HepG2 (cell line): ENCODE data around the gene AGRN. TPM values are rescaled to one million over a fixed set of nuclear protein-coding genes. Genes with fewer than 3 reads are reported as not detected.

Source experiments
- ARID4A ChIP-seq: sonication (generic); formaldehyde crosslinking; IDR thresholded peaks from 2 replicates; pipeline ENCODE4 v1.5.0; 2020; ENCODE audit warnings: mild to moderate bottlenecking, missing genetic modification reagents, borderline replicate concordance
- CENPT ChIP-seq: sonication (generic); formaldehyde crosslinking; IDR thresholded peaks from 2 replicates; pipeline ENCODE4 v1.8.0; 2022; ENCODE audit warnings: low read depth, mild to moderate bottlenecking, moderate library complexity, missing genetic modification reagents
- CERS6 ChIP-seq: sonication (generic); formaldehyde crosslinking; IDR thresholded peaks from 2 replicates; pipeline ENCODE4 v1.5.0; 2020; ENCODE audit warnings: missing genetic modification reagents
- DNMT3B ChIP-seq: conservative IDR thresholded peaks from 2 replicates; pipeline ENCODE4 v1.6.1; 2016; ENCODE audit warnings: missing biosample characterization, control low read depth
- EP300 ChIP-seq, 3 experiments: sonication (generic) in 1 of 3; formaldehyde crosslinking in 1 of 3; IDR thresholded peaks; 2 replicates each; pipeline versions ENCODE4 v1.5.1 to v1.6.1; 2011 to 2020; ENCODE audit warnings: low read depth in 2 of 3, low read length in 2 of 3, borderline replicate concordance in 1 of 3, improper control_type of control experiment in 1 of 3, mild to moderate bottlenecking in 1 of 3, missing genetic modification reagents in 1 of 3, moderate library complexity in 1 of 3
- GABPA ChIP-seq, 2 experiments: IDR thresholded peaks; 2 replicates each; pipeline ENCODE4 v1.6.1; 2011 to 2016; ENCODE audit warnings: low read depth in 2 of 2, low read length in 1 of 2, missing biosample characterization in 1 of 2, missing genetic modification characterization in 1 of 2
- GATA4 ChIP-seq: sonication (generic); IDR thresholded peaks from 2 replicates; pipeline ENCODE4 v1.6.1; 2016; ENCODE audit warnings: antibody characterized with exemption, low read depth, borderline replicate concordance
- MED13 ChIP-seq: sonication (generic); formaldehyde crosslinking; IDR thresholded peaks from 2 replicates; pipeline ENCODE4 v1.5.0; 2020; ENCODE audit warnings: missing genetic modification reagents
- PRMT3 ChIP-seq: sonication (generic); formaldehyde crosslinking; IDR thresholded peaks from 2 replicates; pipeline ENCODE4 v1.8.1; 2022; ENCODE audit warnings: low read depth, mild to moderate bottlenecking, moderate library complexity, missing genetic modification reagents, borderline replicate concordance
- RBM22 ChIP-seq: fragments of 200-400 bp; formaldehyde crosslinking; optimal IDR thresholded peaks from 2 replicates; pipeline ENCODE3; 2017; ENCODE audit warnings: mild to moderate bottlenecking, low read length, moderate library complexity
- RFX5 ChIP-seq: IDR thresholded peaks from 2 replicates; pipeline ENCODE4 v1.6.1; 2011; ENCODE audit warnings: low read depth, low read length, improper control_type of control experiment
- RFXANK ChIP-seq: IDR thresholded peaks from 2 replicates; pipeline ENCODE4 v1.6.1; 2016
- TAF15 ChIP-seq: fragments of 200-400 bp; formaldehyde crosslinking; IDR thresholded peaks from one replicate; pipeline ENCODE4 v1.6.1; 2018; ENCODE audit warnings: mild to moderate bottlenecking, low read depth, low read length; ENCODE audit not compliant: poor library complexity, severe bottlenecking
- TSC22D2 ChIP-seq: sonication (generic); formaldehyde crosslinking; IDR thresholded peaks from 2 replicates; pipeline ENCODE4 v1.5.1; 2020; ENCODE audit warnings: missing genetic modification reagents, mild to moderate bottlenecking, borderline replicate concordance
- ZFY ChIP-seq: sonication (generic); formaldehyde crosslinking; IDR thresholded peaks from 2 replicates; pipeline ENCODE4 v1.4.0; 2020; ENCODE audit warnings: missing genetic modification reagents
- ZNF329 ChIP-seq: sonication (generic); formaldehyde crosslinking; IDR thresholded peaks from 2 replicates; pipeline ENCODE4 v1.9.0; 2021; ENCODE audit warnings: low read depth, mild to moderate bottlenecking, missing genetic modification reagents
- ZNF367 ChIP-seq: sonication (generic); formaldehyde crosslinking; IDR thresholded peaks from 2 replicates; pipeline ENCODE4 v1.4.0; 2020; ENCODE audit warnings: missing genetic modification reagents, borderline replicate concordance
- ZNF615 ChIP-seq: sonication (generic); formaldehyde crosslinking; IDR thresholded peaks from 2 replicates; pipeline ENCODE4 v1.5.0; 2020; ENCODE audit warnings: mild to moderate bottlenecking, missing genetic modification reagents, borderline replicate concordance
- polyA plus RNA-seq, 8 experiments: library from polyadenylated mRNA; depleted of rRNA in 3 of 8; stranded (reverse) in 7 of 8; unstranded in 1 of 8; fragments of >200 nt; fragmentation: Illumina TruSeq in 4 of 8; extraction: Trizol in 4 of 8; gene quantifications; 2 replicates each; pipeline versions ENCODE4 v1.2.1 to v1.2.3, GENCODE V29; 2011 to 2016; ENCODE audit warnings: low read depth in 4 of 8, missing spikeins in 1 of 8, mixed read lengths in 1 of 8; ENCODE audit not compliant: insufficient read depth in 1 of 8
- total RNA-seq, 5 experiments: library from RNA; depleted of rRNA; stranded (reverse); fragments of >200 nt; fragmentation: Illumina TruSeq; extraction: Trizol; gene quantifications; 2 replicates each; pipeline ENCODE4 v1.2.3, GENCODE V29; 2016; ENCODE audit warnings: low read depth in 1 of 5
- TF ChIP-seq, protein P1 (sequence below): sonication (generic); formaldehyde crosslinking; IDR thresholded peaks from 2 replicates; pipeline ENCODE4 v1.5.0; 2020; ENCODE audit warnings: missing genetic modification reagents
- TF ChIP-seq, protein P2 (sequence below): sonication (generic); formaldehyde crosslinking; IDR thresholded peaks from 2 replicates; pipeline ENCODE4 v1.4.0; 2020; ENCODE audit warnings: missing genetic modification reagents

Gene AGRN
- total and polyA plus RNA-seq, 2 of the 13 experiments (the other 11 are each of a cell fraction or from before 2014, with no cell fraction given), result 29.8 to 65.2 TPM

DNA sequence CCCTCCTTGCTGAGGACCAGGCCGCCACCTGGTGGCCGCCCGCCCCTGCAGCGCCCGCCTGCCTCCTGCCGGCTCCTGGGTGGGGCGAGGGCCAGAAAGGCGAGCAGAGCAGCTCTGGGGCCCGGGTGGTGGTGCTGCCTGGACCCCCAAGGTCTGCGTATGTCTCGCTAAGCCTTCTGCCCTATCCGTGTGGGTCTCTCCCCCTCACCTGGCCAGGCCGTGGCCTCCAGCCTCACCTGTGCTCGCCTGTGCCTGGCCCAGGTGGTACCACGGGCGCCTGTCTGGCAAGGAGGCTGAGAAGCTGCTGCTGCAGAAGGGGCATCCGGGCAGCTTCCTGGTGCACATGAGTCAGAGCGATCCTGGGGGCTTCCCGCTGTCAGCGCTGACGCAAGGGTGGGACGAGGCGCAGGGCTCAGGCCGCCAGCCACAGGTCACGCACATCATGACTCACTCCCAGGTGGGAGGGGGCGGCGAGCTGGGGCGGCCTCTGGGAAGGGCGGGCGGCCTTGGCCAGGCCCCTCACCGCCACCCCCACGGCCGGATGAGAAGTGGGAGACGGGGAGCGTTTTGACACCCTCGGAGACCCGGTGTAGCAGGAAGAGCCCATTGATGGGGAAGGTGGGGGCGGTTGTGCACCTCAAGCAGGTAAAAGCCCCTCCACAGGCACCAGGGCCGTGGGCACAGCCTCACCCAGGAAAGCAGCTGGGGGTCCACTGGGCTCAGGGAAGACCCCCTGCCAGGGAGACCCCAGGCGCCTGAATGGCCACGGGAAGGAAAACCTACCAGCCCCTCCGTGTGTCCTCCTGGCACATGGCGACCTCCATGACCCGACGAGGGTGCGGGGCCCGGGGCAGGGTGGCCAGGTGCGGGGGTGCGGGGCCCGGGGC is 44.3 kb downstream of the AGRN start (continued):
- TF ChIP-seq CENPT (CRISPR knock-in tag) (no peak), MED13 (CRISPR knock-in tag) (no peak), ARID4A (CRISPR knock-in tag) (peak; percentile 76), PRMT3 (CRISPR knock-in tag) (no peak), ZNF329 (no peak), ZNF615 (no peak), RFX5 (no peak), GATA4 (no peak), CERS6 (CRISPR knock-in tag) (no peak), RBM22 (peak; percentile 52), RFXANK (no peak), EP300 (IDR thresholded peaks at IDR 0.05; ENCODE audit: low read depth in 2 of 2, low read length in 2 of 2) (peak in 1 of 2 experiments; percentile 8; a peak in 1 of 4 replicates), EP300 (CRISPR knock-in tag; IDR thresholded peaks at IDR 0.05; ENCODE audit: borderline replicate concordance) (peak; percentile 56), ZNF367 (no peak), TSC22D2 (CRISPR knock-in tag) (no peak), DNMT3B (no peak), GABPA (IDR thresholded peaks at IDR 0.05; ENCODE audit: low read depth, low read length) (no peak), GABPA (CRISPR knock-in tag; IDR thresholded peaks at IDR 0.05; ENCODE audit: low read depth) (no peak; the same call in 1 of the 2 replicates), TAF15 (no peak), ZFY (CRISPR knock-in tag) (peak; percentile 44; the same call in 1 of the 2 replicates)
- TF ChIP-seq, protein P1, sequence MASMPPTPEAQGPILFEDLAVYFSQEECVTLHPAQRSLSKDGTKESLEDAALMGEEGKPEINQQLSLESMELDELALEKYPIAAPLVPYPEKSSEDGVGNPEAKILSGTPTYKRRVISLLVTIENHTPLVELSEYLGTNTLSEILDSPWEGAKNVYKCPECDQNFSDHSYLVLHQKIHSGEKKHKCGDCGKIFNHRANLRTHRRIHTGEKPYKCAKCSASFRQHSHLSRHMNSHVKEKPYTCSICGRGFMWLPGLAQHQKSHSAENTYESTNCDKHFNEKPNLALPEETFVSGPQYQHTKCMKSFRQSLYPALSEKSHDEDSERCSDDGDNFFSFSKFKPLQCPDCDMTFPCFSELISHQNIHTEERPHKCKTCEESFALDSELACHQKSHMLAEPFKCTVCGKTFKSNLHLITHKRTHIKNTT (CRISPR knock-in tag), result no peak
- TF ChIP-seq, protein P2, sequence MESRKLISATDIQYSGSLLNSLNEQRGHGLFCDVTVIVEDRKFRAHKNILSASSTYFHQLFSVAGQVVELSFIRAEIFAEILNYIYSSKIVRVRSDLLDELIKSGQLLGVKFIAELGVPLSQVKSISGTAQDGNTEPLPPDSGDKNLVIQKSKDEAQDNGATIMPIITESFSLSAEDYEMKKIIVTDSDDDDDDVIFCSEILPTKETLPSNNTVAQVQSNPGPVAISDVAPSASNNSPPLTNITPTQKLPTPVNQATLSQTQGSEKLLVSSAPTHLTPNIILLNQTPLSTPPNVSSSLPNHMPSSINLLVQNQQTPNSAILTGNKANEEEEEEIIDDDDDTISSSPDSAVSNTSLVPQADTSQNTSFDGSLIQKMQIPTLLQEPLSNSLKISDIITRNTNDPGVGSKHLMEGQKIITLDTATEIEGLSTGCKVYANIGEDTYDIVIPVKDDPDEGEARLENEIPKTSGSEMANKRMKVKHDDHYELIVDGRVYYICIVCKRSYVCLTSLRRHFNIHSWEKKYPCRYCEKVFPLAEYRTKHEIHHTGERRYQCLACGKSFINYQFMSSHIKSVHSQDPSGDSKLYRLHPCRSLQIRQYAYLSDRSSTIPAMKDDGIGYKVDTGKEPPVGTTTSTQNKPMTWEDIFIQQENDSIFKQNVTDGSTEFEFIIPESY (CRISPR knock-in tag), result no peak
